AG04449 (cell line): ENCODE results near the gene AIF1.
A peak's percentile ranks its signal among the peaks of the same experiment; 100 is the strongest.

ENCODE experiments used
- CTCF ChIA-PET: fragments of 350-600 bp; formaldehyde crosslinking; extraction: SDS; loops from one replicate; lab custom pipeline; 2021; ENCODE audit warnings: antibody characterized with exemption; lab: Yijun Ruan, JAX
- POLR2A ChIA-PET: fragments of 400-600, 350-600 bp; formaldehyde crosslinking; extraction: SDS; loops from one replicate; lab custom pipeline; 2020; ENCODE audit warnings: antibody characterized with exemption, inconsistent platforms; lab: Yijun Ruan, JAX
- DNase-seq: peaks from one replicate; pipeline ENCODE4 v3.0.0-alpha.2; 2010; ENCODE audit warnings: low read depth, low spot score
- H3K4me3 ChIP-seq: 2 replicates; pipeline ENCODE4 v1.5.1; 2011; ENCODE audit warnings: low read depth, mild to moderate bottlenecking, control low read depth, low read length
- TF ChIP-seq, protein P1 (sequence below): IDR thresholded peaks from one replicate; pipeline ENCODE4 v1.5.1; 2011; ENCODE audit warnings: mild to moderate bottlenecking, moderate library complexity, low read length, control low read depth, inconsistent platforms; ENCODE audit not compliant: insufficient read depth; ENCODE audit errors: missing control alignments

AIF1 gene

DNA sequence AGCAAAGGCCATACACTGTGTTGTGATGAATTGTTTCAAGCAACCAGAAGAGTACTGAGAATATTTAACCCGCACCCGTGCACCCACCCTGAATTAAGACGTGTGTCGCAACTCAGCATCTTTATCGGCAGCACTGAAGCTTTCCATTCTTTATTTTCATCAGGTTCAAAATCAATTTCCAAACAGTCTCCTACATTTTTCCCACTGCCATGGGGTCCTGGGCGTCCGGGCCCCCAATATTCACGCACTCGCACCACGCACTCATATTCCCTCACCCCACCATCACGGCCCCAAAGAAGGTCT is 34.6 kb upstream of the AIF1 start:
- TF ChIP-seq, protein P1, sequence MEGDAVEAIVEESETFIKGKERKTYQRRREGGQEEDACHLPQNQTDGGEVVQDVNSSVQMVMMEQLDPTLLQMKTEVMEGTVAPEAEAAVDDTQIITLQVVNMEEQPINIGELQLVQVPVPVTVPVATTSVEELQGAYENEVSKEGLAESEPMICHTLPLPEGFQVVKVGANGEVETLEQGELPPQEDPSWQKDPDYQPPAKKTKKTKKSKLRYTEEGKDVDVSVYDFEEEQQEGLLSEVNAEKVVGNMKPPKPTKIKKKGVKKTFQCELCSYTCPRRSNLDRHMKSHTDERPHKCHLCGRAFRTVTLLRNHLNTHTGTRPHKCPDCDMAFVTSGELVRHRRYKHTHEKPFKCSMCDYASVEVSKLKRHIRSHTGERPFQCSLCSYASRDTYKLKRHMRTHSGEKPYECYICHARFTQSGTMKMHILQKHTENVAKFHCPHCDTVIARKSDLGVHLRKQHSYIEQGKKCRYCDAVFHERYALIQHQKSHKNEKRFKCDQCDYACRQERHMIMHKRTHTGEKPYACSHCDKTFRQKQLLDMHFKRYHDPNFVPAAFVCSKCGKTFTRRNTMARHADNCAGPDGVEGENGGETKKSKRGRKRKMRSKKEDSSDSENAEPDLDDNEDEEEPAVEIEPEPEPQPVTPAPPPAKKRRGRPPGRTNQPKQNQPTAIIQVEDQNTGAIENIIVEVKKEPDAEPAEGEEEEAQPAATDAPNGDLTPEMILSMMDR, result no peak
- CTCF ChIA-PET, result interaction anchor here (1.1 to 31.3 kb wide), 12 partner anchors 9 to 150 kb away, joined by 3 to 1569 read pairs (median 4); partner anchors contain the start of genes ATP6V1G2, DDX39B, LTA and LY6G5C
- POLR2A ChIA-PET, result interaction anchor here (1.0 to 1.9 kb wide), 3 partner anchors 12 to 33 kb away, joined by 4 read pairs; partner anchors contain the start of gene NFKBIL1
- DNase-seq, result no peak
- H3K4me3 ChIP-seq, result peak overlapping the region; percentile 89

GRCh38 chr6:31580807-31581433 is 34.1 kb upstream of the AIF1 start:
- ChIA-PET CTCF (interaction anchor here (1.1 to 31.3 kb wide), 10 partner anchors 8 to 149 kb away, joined by 3 to 1569 read pairs (median 5); partner anchors contain the start of genes ATP6V1G2, DDX39B, LTA and NCR3), POLR2A (interaction anchor here (0.6 to 1.9 kb wide), 4 partner anchors 12 to 33 kb away, joined by 3 to 4 read pairs (median 4); partner anchors contain the start of gene NFKBIL1)
- DNase-seq, result no peak
- TF ChIP-seq, protein P1, result peak; percentile 93
- H3K4me3 ChIP-seq, result peak overlapping the region; percentile 89

GRCh38 chr6:31581434-31582229 is 33.4 kb upstream of the AIF1 start:
- peak overlapping the region; percentile 89 for H3K4me3 ChIP-seq
- CTCF ChIA-PET, result interaction anchor here (1.1 to 31.3 kb wide), 7 partner anchors 7 to 72 kb away, joined by 3 to 1569 read pairs (median 7); partner anchors contain the start of genes ATP6V1G2, DDX39B, LTA and NCR3
- POLR2A ChIA-PET, result interaction anchor here (0.6 to 1.9 kb wide), 3 partner anchors 17 to 34 kb away, joined by 3 to 4 read pairs (median 4); partner anchors contain the start of gene NFKBIL1
- no peak for DNase-seq
- TF ChIP-seq, protein P1, result no peak

- TF ChIP-seq, protein P1, result no peak
- ChIA-PET CTCF (interaction anchor here (1.1 to 31.3 kb wide), 5 partner anchors 7 to 54 kb away, joined by 3 to 1569 read pairs (median 40); partner anchors contain the start of genes ATP6V1G2, DDX39B, LTA and NCR3), POLR2A (interaction anchor here (1.9 kb wide), 2 partner anchors 16 to 35 kb away, joined by 4 read pairs; partner anchors contain the start of gene NFKBIL1)
- no peak for DNase-seq
- peak within 1 kb of the TSS; percentile 89 for H3K4me3 ChIP-seq
Measured at GRCh38 chr6:31582230-31582643, 32.8 kb upstream of the AIF1 start, which contains the start of gene LTB. Gene LTB, minus strand, starts transcription at chr6:31582424. Its CDS starts 7 bp downstream, at chr6:31582417.

DNA sequence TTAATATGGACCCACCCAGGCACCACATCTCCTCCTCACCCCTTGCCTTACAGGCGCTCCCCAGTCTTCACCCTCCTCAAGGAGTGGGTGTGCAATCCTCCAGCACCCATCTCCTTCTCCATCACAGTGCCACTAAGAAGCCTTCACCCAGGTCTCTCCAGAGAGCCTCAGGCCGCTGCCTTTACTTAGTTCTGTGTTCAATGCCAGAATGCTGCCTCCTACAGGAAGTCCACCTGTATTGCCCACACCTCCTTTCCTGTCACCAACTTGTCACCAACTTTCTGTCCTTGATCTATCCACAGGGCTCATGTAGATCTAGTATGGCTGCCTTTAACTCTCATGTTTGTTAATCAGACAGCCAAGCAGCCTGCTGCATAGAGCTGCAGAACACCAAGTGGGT is 29.5 kb upstream of the AIF1 start:
- DNase-seq, result no peak
- TF ChIP-seq, protein P1, result no peak
- ChIA-PET POLR2A (no interaction called here), CTCF (interaction anchor here (0.9 to 31.3 kb wide), 5 partner anchors 8 to 33 kb away, joined by 3 to 1569 read pairs (median 15); partner anchors contain the start of genes ATP6V1G2, DDX39B, LTA and NCR3)
- no peak overlapping the region for H3K4me3 ChIP-seq
